Fibroblast of the aortic adventitia (primary cell): ENCODE data around the gene HCCS. TPM values are rescaled to one million over a fixed set of nuclear protein-coding genes. Genes with fewer than 3 reads are reported as not detected.

Experiments used
- DNase-seq: peaks from one replicate; pipeline ENCODE4 v3.0.0-alpha.2; 2010; ENCODE audit warnings: low read depth
- H3K4me3 ChIP-seq: 2 replicates; pipeline ENCODE4 v1.5.1; 2011; ENCODE audit warnings: low read depth, mild to moderate bottlenecking, control low read depth, low read length, moderate library complexity
- CTCF ChIP-seq: IDR thresholded peaks from 2 replicates; pipeline ENCODE4 v1.5.1; 2011; ENCODE audit warnings: mild to moderate bottlenecking, low read length, control low read depth, inconsistent platforms; ENCODE audit not compliant: insufficient read depth
- small RNA-seq: library from RNA; depleted of rRNA; stranded (forward); fragments of <200 nt; gene quantifications from one replicate; pipeline ENCODE3, GENCODE V24; 2012
- total RNA-seq: library from RNA; depleted of rRNA; stranded (reverse); fragments of >200 nt; gene quantifications from 2 replicates; pipeline ENCODE4 v1.2.3, GENCODE V29; 2012; ENCODE audit warnings: low replicate concordance

Gene HCCS
- total RNA-seq, 1 donor = 24.5 TPM

GRCh38 chrX:11151799-11152559 lies 40.8 kb downstream of the HCCS start:
- no peak for DNase-seq
- H3K4me3 ChIP-seq = no peak overlapping the region
- TF ChIP-seq CTCF = no peak

DNA sequence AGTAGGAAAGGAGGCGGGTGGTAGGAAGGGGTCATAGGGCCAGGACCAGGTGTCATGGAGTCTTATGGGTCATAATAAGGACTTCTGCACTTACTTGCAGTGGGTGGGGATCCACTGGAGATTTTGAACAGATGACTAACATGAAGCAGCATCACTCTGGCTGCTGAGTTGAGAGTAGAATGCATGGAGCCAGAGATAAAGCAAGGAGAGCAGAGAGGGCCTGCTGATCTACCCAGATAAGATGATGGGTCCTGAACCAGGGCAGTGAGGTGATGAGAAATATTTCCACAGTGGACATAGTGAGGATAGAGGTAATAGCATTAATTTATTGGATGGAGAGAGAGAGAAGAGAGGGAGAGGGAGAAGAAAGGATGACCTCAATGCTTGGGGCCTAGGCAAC lies 48.0 kb downstream of the HCCS start:
- TF ChIP-seq CTCF = no peak

GRCh38 chrX:11164433-11164832 lies 53.3 kb downstream of the HCCS start:
- TF ChIP-seq CTCF = no peak
- DNase-seq = no peak
- H3K4me3 ChIP-seq = no peak overlapping the region

More for the DNA sequence above, 48.0 kb downstream of the HCCS start:
- no peak for DNase-seq
- H3K4me3 ChIP-seq = no peak overlapping the region

- no peak overlapping the region for H3K4me3 ChIP-seq
- DNase-seq = no peak
- no peak for TF ChIP-seq CTCF
Observed at GRCh38 chrX:11171956-11172355, 60.8 kb downstream of the HCCS start.

DNA sequence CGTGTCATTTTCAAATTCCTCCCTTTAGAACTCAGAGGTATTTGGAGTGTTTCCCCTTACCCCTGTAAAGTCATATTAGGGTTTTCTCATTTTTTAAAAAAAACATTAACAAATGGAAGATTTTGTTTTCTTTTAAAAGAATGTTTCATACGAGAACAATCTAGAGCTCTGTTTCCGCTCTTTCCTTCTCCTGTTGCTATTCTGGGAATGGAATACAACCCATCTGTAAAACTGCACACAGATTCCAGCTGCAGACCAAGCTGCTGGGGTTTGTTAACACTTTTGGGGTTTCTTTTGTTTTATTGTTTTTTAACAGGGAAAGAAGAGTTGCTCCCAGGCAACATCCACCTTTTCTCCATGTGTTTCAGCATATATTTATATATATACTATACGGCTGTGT lies 61.3 kb downstream of the HCCS start:
- no peak overlapping the region for H3K4me3 ChIP-seq
- DNase-seq = no peak
- TF ChIP-seq CTCF = no peak

Small RNA genes lying within 50 kb of the gene (small RNA-seq; reads per million reads assigned to genes)
- gene RF00019 (not detected), gene RF02271 (not detected)

Other genes starting within 250 kb of the HCCS start
- not detected in 2 replicates for gene AMELX, start 182.1 kb downstream of the HCCS start, total RNA-seq